GM20000 (cell line): ENCODE measurements around the gene CACNB4.
"Not testable (repeated sequence)": the region's sequence is repeated elsewhere in the genome, so short reads cannot be mapped to it uniquely, and the experiment has no call there.

Experiments
- DNase-seq: peaks from one replicate; pipeline ENCODE4 v3.0.0; 2012; ENCODE audit warnings: low spot score
- CTCF ChIP-seq: IDR thresholded peaks from 2 replicates; pipeline ENCODE4 v1.5.1; 2012; ENCODE audit warnings: mild to moderate bottlenecking, control low read depth; ENCODE audit errors: extremely low read depth, missing control alignments

CACNB4 gene

GRCh38 chr2:151945186-151945585 is 153.7 kb downstream of the CACNB4 start:
- DNase-seq: no peak
- TF ChIP-seq CTCF: no peak

- DNase-seq: no peak
- no peak for TF ChIP-seq CTCF
Measured at GRCh38 chr2:151943461-151943860, 155.4 kb downstream of the CACNB4 start.

- not testable (repeated sequence) for DNase-seq
Measured at GRCh38 chr2:151942540-151943205, 156.2 kb downstream of the CACNB4 start.

GRCh38 chr2:151937966-151938365 is 160.9 kb downstream of the CACNB4 start:
- TF ChIP-seq CTCF: no peak

GRCh38 chr2:151936626-151937025 is 162.2 kb downstream of the CACNB4 start:
- no peak for TF ChIP-seq CTCF
- DNase-seq: no peak

More at GRCh38 chr2:151937966-151938365, 160.9 kb downstream of the CACNB4 start:
- no peak for DNase-seq

GRCh38 chr2:151933266-151933804 is 165.5 kb downstream of the CACNB4 start:
- TF ChIP-seq CTCF: no peak
- DNase-seq: no peak

GRCh38 chr2:151931756-151932155 is 167.1 kb downstream of the CACNB4 start:
- no peak for TF ChIP-seq CTCF
- no peak for DNase-seq
